NT2/D1 (cell line): Measurements from ENCODE around the gene SH3PXD2A.

Experiments used
- YY1 ChIP-seq: IDR thresholded peaks from 2 replicates; pipeline ENCODE4 v1.6.1; 2011; ENCODE audit not compliant: insufficient read length, insufficient read depth
- ZNF274 ChIP-seq: IDR thresholded peaks from 2 replicates; pipeline ENCODE4 v1.6.1; 2011; ENCODE audit warnings: mild to moderate bottlenecking, low read depth, low read length

GRCh38 chr10:103692952-103693811 is 162.2 kb downstream of the SH3PXD2A start:
- TF ChIP-seq YY1 (no peak), ZNF274 (no peak)
